Activated T-cell treated with anti-CD3 and anti-CD28 coated beads, Interleukin-2, amount 50 U/mL, for 1 hour (primary cell): ENCODE results near the gene SFRP2.

Source experiments
- DNase-seq: peaks from one replicate; pipeline ENCODE4 v3.0.0-alpha.2; 2020

Gene SFRP2

GRCh38 chr4:153765894-153766293, 23.0 kb downstream of the SFRP2 start:
- no peak for DNase-seq

- DNase-seq, result no peak
These were observed 24.1 kb downstream of the SFRP2 start for GRCh38 chr4:153764601-153765368.

GRCh38 chr4:153763404-153763803, 25.5 kb downstream of the SFRP2 start:
- no peak for DNase-seq

GRCh38 chr4:153759407-153760316, 29.2 kb downstream of the SFRP2 start, which contains the start of gene RNF175:
Gene RNF175 (minus strand): TSS chr4:153760024. CDS start chr4:153759862, 162 bp downstream.
- peak; percentile 37 for DNase-seq

GRCh38 chr4:153758688-153759406, 30.0 kb downstream of the SFRP2 start:
- DNase-seq, result peak; percentile 24

GRCh38 chr4:153758136-153758535, 30.7 kb downstream of the SFRP2 start:
- DNase-seq, result no peak

GRCh38 chr4:153757407-153757806, 31.5 kb downstream of the SFRP2 start:
- no peak for DNase-seq

GRCh38 chr4:153755186-153755585, 33.7 kb downstream of the SFRP2 start:
- peak; percentile 22 for DNase-seq

- peak; percentile 32 for DNase-seq
These were observed 38.6 kb downstream of the SFRP2 start for GRCh38 chr4:153750197-153750817.

- no peak for DNase-seq
These were observed 40.5 kb downstream of the SFRP2 start for GRCh38 chr4:153748378-153748777.

GRCh38 chr4:153747406-153747955, 41.4 kb downstream of the SFRP2 start:
- DNase-seq, result no peak

- no peak for DNase-seq
These were observed 43.2 kb downstream of the SFRP2 start for GRCh38 chr4:153745651-153746050.

GRCh38 chr4:153741541-153741940, 47.3 kb downstream of the SFRP2 start:
- no peak for DNase-seq

- DNase-seq, result no peak
These were observed 52.9 kb downstream of the SFRP2 start for GRCh38 chr4:153735906-153736461.

- DNase-seq, result no peak
These were observed 55.0 kb downstream of the SFRP2 start for GRCh38 chr4:153733751-153734448.

- DNase-seq, result no peak
These were observed 57.6 kb downstream of the SFRP2 start for GRCh38 chr4:153731239-153731638.
